DMS53 (cell line): ENCODE results near the gene NMB.
A peak's percentile ranks its signal among the peaks of the same experiment; 100 is the strongest.

Source experiments
- DNase-seq: peaks from one replicate; lab custom pipeline; 2025; lab: John Stamatoyannopoulos, UW

Gene NMB

DNA sequence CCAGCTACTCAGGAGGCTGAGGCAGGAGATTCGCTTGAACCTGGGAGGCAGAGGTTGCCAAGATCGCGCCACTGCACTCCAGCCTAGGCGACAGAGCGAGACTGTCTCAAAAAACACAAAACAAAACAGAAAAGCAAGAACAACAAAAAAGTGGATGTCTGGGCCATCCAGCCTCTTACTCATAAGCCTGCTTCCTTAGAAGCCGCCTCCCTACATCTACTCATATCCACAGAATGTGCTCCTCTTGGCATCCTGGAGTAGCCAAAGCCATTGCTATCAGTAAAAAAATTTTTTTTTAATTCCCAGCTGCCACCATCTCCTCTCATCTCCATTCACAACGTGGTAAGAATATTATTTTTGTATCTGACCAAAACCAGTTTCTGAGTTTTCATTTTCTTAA, 46.4 kb downstream of the NMB start:
- no peak for DNase-seq

DNA sequence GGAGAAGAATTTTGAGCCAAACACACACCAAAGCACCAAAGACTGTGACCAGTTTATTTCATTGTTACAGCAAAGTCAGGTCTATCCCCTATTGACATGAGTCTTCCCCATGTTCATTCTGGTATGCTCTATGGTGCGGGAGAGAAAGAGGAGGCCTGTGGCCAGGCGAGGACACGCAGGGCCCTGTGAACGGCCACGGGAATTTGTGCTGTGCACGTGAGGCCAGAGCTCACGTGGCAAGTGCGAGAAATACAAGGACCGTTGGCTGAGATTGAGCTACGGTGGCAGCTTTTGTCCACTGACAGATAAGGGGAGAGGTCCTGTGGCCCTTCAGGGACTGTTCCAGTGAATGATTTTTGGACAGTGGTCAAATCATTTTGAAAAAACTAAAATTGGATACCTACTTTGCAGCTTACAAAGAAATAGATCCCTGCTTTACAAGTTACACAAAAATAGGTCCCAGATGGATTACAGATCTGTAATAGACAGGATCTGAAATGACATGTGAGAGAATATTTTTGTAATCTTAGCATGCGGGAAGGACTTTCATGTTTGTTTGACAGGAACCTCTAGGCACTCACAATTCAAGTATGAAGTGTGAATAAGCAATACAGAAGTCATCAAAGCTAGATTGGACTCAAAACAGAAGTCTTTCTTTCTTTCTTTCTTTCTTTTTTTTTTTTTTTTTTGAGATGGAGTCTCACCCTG, 48.0 kb downstream of the NMB start:
- no peak for DNase-seq

DNA sequence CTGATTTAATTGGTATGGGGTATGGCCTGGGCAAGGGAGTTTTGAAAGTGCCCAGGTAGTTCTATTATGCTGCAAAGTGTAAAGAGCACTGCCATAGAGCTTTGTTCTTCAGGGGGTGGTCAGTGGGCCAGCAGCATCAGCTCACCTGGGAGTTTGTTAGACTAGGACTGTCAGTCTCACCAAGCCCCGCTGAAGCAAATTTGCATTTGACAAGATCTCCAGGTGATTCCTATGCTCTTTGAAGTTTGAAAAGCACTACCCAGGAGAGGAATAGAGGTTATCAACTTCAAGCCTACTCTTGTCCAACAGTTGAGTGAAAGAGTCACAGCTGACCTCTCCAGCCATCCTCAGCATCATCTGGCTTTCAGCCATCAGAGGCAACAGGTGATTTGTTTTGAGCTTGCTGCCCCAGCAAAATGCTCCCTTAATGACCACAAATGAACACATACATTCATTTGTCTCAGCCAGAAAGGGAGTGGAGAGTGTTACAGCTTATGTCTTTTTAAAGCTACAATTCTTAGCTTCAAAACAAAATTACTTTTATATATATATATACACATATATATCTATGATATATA, 49.2 kb downstream of the NMB start:
- no peak for DNase-seq

DNA sequence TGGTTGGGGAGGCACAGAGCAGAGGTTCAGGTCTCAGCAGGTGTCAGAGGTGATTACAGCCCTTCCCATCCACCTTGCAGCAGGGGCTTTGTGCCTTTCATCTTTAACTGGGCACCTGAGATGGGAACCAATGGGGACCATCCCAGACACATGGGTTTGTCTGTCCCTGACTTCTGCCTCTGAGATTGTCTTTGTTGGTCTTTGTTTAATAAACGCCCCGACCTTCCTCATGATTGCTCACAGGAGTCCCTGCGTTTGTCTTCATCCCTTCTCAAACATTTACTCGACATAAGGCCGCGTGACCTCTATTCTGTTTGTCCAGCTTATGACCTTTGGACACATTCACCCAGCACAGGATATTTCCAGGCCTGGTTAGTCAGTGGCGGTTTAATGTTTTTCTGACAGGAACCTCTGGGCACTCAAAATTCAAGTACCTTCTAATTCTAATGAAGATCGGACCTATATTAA, 51.3 kb downstream of the NMB start:
- peak; percentile 81 for DNase-seq

DNA sequence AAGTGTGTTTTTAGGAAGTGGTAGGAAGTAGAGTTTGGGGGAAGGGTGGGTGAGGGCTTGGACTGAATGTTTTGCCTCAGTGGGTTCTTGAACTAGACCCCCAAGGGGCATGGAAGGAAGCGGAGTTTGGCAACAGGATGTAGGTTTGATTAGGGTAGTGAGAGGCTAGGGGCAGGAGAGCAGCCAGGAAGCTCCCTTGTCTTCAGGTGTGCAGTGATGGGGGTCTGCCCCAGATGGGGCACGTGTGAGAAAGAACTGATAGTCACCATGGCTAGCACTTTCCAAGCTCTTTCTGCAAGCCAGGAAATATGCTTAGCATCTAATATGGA, 52.5 kb downstream of the NMB start:
- DNase-seq = no peak
